Lung (tissue), 12 donors: ENCODE measurements around the gene TSPAN18. TPM values are rescaled to one million over a fixed set of nuclear protein-coding genes. Genes with fewer than 3 reads are reported as not detected.

ENCODE experiments used
- ATAC-seq: fragments of 200-7000 bp; cut with Tn5 transposase; one replicate; pipeline ENCODE4 v1.9.1; 2020; ENCODE audit warnings: moderate number of reproducible peaks; ENCODE audit not compliant: insufficient read depth, low FRiP score
- DNase-seq, 3 donors: peaks; one replicate each; pipeline ENCODE4 v3.0.0-alpha.2; 2013 to 2017
- H3K27ac ChIP-seq, 2 donors: one replicate each; pipeline ENCODE4 v1.5.1; 2013; ENCODE audit warnings: mild to moderate bottlenecking in 2 of 2, moderate library complexity in 2 of 2, control low read depth in 1 of 2, inconsistent platforms in 1 of 2, low read depth in 1 of 2, low read length in 1 of 2
- H3K27me3 ChIP-seq, 3 donors: one replicate each; pipeline ENCODE4 v1.5.1; 2013; ENCODE audit warnings: low read length in 2 of 3; ENCODE audit not compliant: control insufficient read depth in 3 of 3, insufficient read depth in 3 of 3
- H3K36me3 ChIP-seq, 4 donors: one replicate each; pipeline ENCODE4 v1.5.1; 2013; ENCODE audit warnings: low read length in 4 of 4, mild to moderate bottlenecking in 1 of 4, moderate library complexity in 1 of 4; ENCODE audit not compliant: control insufficient read depth in 4 of 4, insufficient read depth in 4 of 4
- H3K4me1 ChIP-seq, 5 donors: one replicate each; pipeline ENCODE4 v1.5.1; 2013; ENCODE audit warnings: low read length in 5 of 5, mild to moderate bottlenecking in 2 of 5, moderate library complexity in 1 of 5; ENCODE audit not compliant: control insufficient read depth in 5 of 5, insufficient read depth in 5 of 5
- H3K4me3 ChIP-seq: one replicate; pipeline ENCODE4 v1.5.1; 2013; ENCODE audit warnings: mild to moderate bottlenecking, control low read depth, moderate library complexity
- H3K9ac ChIP-seq, 2 donors: one replicate each; pipeline ENCODE4 v1.5.1; 2013; ENCODE audit warnings: low read length in 2 of 2, control low read depth in 1 of 2; ENCODE audit not compliant: insufficient read depth in 1 of 2
- H3K9me3 ChIP-seq, 4 donors: one replicate each; pipeline ENCODE4 v1.5.1; 2013; ENCODE audit warnings: low read length in 3 of 4, mild to moderate bottlenecking in 1 of 4, moderate library complexity in 1 of 4; ENCODE audit not compliant: control insufficient read depth in 4 of 4, insufficient read depth in 3 of 4
- WGBS, 2 donors: extraction: QIAGEN DNeasy Blood & Tissue Kit; methylation state at CpG; one replicate each; pipeline ENCODE4 v1.1.7; 2013; 5-methylcytosine and 5-hydroxymethylcytosine counted together
- polyA plus RNA-seq, 2 donors: library from polyadenylated mRNA; stranded (reverse); fragments of 200-250 nt; gene quantifications; one replicate each; pipeline ENCODE4 v1.2.1, GENCODE V29; 2013
- total RNA-seq, 2 donors: library from RNA; depleted of rRNA in 1 of 2; stranded (reverse); fragments of >200 nt in 1 of 2; gene quantifications; one replicate each; pipeline ENCODE4 v1.2.1, GENCODE V29; 2014 to 2021
- TF ChIP-seq, protein P1 (sequence below): IDR thresholded peaks from 2 replicates; pipeline ENCODE4 v1.5.1; 2012; ENCODE audit warnings: mild to moderate bottlenecking; ENCODE audit errors: control extremely low read depth, extremely low read depth
- donor health status: control.
- donor health status: control.
- donor health status: Bipolar disorder and iron deficiency.
- donor health status: healthy.
- donor health status: DM: yes; HTN: yes; CAD: no.

Gene TSPAN18
- total and polyA plus RNA-seq, 4 donors, result 8.3 to 40.7 (median 21.4) TPM

- H3K36me3 ChIP-seq, result no peaks in the 10 kb centered on the region
- H3K4me3 ChIP-seq, result no peak overlapping the region
- TF ChIP-seq, protein P1, sequence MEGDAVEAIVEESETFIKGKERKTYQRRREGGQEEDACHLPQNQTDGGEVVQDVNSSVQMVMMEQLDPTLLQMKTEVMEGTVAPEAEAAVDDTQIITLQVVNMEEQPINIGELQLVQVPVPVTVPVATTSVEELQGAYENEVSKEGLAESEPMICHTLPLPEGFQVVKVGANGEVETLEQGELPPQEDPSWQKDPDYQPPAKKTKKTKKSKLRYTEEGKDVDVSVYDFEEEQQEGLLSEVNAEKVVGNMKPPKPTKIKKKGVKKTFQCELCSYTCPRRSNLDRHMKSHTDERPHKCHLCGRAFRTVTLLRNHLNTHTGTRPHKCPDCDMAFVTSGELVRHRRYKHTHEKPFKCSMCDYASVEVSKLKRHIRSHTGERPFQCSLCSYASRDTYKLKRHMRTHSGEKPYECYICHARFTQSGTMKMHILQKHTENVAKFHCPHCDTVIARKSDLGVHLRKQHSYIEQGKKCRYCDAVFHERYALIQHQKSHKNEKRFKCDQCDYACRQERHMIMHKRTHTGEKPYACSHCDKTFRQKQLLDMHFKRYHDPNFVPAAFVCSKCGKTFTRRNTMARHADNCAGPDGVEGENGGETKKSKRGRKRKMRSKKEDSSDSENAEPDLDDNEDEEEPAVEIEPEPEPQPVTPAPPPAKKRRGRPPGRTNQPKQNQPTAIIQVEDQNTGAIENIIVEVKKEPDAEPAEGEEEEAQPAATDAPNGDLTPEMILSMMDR, result no peak
- WGBS, 2 donors, result 57 to 73% methylated on average over 9 of the region's 9 CpGs
- H3K9ac ChIP-seq, result no peak overlapping the region
- no peaks in the 10 kb centered on the region for H3K27me3 ChIP-seq
- no peak for DNase-seq
- peaks cover 0 to 4% (median 1%) of the 10 kb centered on the region in 4 donors for H3K9me3 ChIP-seq
- peaks cover 0 to 24% (median 16%) of the 10 kb centered on the region in 5 donors for H3K4me1 ChIP-seq
- no peak for ATAC-seq
- H3K27ac ChIP-seq, result peak overlapping the region; percentile 6 to 37
These were observed 86.2 kb downstream of the TSPAN18 start for GRCh38 chr11:44812971-44813370.

DNA sequence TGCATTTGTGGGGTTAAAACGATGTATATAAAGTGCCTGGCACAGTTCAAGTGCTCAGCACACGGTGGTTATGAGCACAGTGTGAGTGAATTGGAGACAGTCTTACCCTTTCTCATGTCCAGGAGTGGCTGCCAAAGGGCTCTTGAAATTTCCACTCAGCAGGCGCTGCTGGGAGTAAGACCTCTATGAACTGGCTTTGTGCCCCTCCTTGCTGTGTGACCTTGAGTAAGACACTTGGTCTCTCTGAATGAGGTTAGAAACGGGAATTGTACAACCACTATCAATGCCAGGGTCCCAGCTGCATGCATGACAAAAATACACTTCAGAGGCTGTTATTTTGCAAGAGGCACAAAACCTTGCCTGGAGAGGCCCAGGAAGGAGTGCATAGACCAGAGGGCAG, 86.6 kb downstream of the TSPAN18 start:
- H3K36me3 ChIP-seq, result no peaks in the 10 kb centered on the region
- TF ChIP-seq, protein P1, result no peak
- WGBS, 2 donors, result 44 to 62% methylated on average over 4 of the region's 4 CpGs
- no peak overlapping the region for H3K9ac ChIP-seq
- H3K9me3 ChIP-seq, result peaks cover 0 to 4% (median 1%) of the 10 kb centered on the region in 4 donors
- peaks cover 0 to 25% (median 16%) of the 10 kb centered on the region in 5 donors for H3K4me1 ChIP-seq
- ATAC-seq, result no peak
- H3K4me3 ChIP-seq, result no peak overlapping the region
- H3K27ac ChIP-seq, result peak overlapping the region in 1 of 2 donors; percentile 6
- no peaks in the 10 kb centered on the region for H3K27me3 ChIP-seq
- DNase-seq, result peak in 1 of 3 donors; percentile 53

DNA sequence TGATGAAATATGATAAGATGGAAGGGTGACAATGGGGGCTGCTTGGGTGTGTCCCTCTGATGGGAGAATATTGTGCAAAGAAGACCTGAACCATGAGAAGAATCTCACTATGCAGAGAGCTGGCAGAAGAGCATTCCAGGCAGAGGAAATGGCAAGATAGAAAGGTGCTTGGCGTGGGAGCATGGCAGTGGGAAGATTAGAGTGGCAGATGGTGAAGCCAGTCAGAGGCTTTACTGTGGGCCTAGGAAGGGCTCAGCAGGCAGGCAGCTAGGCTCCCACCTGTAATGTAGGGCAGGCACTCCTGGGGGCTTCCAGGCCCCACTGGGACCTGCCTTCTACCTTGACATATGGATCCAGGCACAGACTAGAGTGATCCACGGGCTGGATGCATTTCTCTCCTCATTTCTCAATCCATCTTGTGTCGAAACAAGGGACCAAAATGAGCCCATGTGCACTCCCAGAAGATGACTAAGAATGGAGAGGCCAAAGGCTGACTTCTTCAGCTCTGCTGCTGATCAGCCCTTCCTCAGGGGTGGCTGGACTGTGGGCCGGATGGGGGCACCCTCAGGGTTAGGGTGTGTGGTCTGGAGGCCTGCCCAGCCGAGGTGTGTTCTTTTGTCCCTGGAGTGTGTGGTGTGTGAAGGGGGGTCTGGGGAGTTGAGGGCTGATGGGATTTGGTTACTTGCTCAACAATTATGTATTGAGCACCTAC, 88.3 kb downstream of the TSPAN18 start:
- TF ChIP-seq, protein P1, result no peak
- DNase-seq (no peak), ATAC-seq (no peak)
- Histone ChIP-seq H3K4me1 (peaks cover 0 to 25% (median 17%) of the 10 kb centered on the region in 5 donors), H3K27me3 (no peaks in the 10 kb centered on the region), H3K9ac (no peak overlapping the region), H3K4me3 (no peak overlapping the region), H3K9me3 (peaks cover 0 to 4% (median 1%) of the 10 kb centered on the region in 4 donors), H3K36me3 (no peaks in the 10 kb centered on the region), H3K27ac (no peak overlapping the region)
- 46 to 69% methylated on average over 5 of the region's 5 CpGs for WGBS, 2 donors
